GM19351 (cell line): ENCODE measurements around the gene LMO7.
"Not testable (repeated sequence)": the region's sequence is repeated elsewhere in the genome, so short reads cannot be mapped to it uniquely, and the experiment has no call there.

ENCODE experiments used
- ATAC-seq: cut with Tn5 transposase; IDR thresholded peaks from one replicate; pipeline ENCODE4 v1.9.1; 2021; ENCODE audit warnings: mild to moderate bottlenecking, moderate library complexity; ENCODE audit not compliant: unreplicated experiment

Gene LMO7

DNA sequence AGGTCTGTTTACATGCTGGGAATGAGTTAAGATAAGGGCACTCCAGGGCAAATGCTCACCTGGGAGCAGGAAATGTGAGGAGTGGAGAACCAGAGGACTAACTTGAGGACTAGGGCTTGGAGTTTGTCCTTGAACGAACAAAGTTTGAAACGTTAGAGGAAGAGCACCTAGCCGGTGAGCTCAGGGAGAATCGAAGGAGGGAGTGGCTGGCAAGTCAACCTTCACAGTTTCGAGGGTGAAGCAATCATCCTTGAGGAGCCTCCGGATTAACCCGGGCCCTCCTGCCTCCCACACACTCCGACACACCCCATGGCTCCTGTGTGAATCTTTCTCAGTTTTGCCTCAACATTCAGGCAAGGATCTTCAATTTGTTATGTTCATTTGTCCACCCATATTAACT is 58.6 kb downstream of the LMO7 start:
- no peak for ATAC-seq

GRCh38 chr13:75695908-75696307 is 59.8 kb downstream of the LMO7 start:
- ATAC-seq: peak; percentile 70

GRCh38 chr13:75699062-75699461 is 62.9 kb downstream of the LMO7 start:
- ATAC-seq: no peak

DNA sequence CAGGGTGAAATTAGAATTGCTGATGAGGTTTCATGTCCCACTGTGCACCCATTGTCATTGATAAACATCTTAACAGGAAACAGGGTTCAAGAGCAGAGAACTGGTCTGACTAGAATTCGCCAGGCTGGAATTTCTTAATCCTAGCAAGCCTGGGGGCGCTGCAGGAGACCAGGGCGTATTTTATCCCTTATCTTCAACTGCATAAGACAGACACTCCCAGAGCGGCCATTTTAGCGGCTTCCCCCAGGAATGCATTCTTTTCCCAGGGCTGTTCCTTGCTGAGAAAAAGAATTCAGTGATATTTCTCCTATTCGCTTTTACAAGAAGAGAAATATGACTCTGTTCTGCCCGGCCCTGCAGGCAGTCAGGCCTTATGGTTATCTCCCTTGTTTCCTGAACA is 63.6 kb downstream of the LMO7 start:
- not testable (repeated sequence) for ATAC-seq

- no peak for ATAC-seq
Observed at GRCh38 chr13:75700552-75700951, 64.4 kb downstream of the LMO7 start.

DNA sequence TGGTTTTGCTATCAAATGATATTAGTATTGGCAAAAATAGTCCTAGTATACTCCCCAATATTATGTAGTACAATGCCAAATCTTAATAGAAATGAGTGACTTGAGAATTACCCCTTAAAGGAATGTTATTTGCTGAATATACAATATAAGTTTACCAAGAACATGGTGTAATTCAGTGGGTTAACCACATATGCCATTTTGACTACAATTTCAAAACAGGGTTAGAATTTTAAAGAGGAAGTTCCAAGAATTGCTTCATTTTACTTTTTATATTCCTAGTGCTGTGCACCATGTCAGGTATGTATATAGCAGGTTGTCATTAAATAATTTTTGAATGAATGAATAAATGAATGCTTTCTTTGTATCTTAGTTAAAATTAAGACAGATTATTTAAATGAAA is 66.3 kb downstream of the LMO7 start:
- no peak for ATAC-seq

DNA sequence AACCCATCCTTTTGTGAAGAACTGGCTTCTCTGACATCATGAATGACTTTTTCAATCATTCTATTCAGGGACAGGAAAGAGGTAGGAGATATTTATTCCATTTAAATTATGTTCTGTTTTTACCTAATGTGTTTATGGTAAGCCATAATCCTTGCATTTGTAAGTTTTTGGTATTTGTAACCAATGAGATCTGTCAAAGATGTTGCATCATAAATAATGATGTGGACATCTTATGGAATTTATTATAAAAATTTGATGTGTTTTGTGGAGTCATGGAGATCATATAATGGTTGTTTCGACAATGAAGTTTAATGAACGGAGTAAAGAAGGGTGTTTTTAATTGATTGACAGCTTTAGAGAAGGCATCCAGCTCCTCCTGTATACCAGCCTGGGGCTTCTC is 67.6 kb downstream of the LMO7 start:
- no peak for ATAC-seq

DNA sequence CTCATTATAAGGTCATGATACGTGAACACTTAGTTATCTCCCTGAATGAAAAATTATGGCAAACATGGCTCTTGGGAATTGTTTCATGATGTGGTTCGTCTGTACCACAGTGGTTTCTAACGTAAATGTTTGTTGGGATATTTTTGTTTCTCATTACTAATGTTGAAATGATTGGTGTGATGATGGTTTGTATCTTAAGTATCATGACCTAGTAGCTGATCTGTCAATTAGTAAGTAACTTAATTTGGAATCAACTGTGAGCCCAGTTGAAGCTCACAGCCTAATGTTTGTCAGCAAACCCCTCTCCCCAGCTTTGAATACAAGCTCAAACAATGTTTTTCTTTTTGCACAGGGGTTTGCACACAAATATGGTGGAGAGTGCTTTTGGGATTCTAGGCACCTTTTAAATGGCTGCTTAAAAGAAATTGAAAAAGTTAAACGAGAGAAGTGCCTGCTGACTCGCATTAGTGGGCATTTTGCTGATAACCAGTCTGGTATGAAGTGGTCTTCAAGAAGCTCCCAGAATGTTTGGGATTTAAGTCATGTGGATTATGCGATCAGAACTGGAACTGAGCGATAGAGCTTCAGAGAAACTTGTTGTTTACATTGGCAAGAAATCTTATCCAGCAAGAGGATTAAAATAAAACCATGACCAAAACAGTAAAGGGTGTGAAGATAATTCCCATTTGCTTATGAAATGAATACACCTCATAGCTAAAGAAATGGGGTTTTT is 68.2 kb downstream of the LMO7 start:
- ATAC-seq: no peak

DNA sequence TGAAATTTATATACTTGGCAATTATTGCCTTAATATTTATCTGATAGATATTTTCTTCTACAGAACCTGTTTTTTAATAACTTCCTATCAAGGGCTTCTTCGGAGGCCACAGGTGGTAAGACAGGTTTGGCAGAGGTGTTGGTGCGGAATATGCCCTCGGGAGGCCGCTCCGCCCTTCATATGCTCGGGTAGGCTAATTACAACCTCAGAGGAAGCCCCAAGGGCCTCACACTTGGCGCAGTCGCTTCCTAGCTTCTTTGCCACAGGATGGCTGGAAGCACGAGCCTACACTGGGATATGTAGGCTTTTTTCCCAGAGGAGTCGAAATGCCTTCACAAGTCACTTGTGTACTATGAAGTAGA is 68.8 kb downstream of the LMO7 start:
- no peak for ATAC-seq

GRCh38 chr13:75705395-75705794 is 69.3 kb downstream of the LMO7 start:
- peak; percentile 61 for ATAC-seq

- ATAC-seq: no peak
Observed at GRCh38 chr13:75705908-75706307, 69.8 kb downstream of the LMO7 start.

DNA sequence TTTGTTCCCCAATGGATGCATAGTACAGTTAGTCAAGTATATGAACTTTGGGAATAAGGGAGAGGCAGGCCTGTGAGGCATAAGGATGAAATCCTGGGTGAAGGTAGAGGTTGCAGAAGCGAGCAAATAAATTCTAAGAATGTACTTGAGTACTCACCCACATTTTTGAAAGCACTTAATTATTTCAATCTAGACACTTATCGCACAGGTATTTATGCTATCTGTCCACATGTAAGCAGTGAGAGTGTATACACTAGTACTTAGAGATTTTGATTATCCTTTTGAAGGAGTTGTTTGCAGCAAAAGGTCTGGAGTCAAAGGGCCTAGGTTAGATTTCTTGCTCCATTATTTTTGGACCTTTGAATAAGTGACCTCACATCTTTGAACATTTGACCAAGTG is 77.7 kb downstream of the LMO7 start:
- ATAC-seq: no peak

DNA sequence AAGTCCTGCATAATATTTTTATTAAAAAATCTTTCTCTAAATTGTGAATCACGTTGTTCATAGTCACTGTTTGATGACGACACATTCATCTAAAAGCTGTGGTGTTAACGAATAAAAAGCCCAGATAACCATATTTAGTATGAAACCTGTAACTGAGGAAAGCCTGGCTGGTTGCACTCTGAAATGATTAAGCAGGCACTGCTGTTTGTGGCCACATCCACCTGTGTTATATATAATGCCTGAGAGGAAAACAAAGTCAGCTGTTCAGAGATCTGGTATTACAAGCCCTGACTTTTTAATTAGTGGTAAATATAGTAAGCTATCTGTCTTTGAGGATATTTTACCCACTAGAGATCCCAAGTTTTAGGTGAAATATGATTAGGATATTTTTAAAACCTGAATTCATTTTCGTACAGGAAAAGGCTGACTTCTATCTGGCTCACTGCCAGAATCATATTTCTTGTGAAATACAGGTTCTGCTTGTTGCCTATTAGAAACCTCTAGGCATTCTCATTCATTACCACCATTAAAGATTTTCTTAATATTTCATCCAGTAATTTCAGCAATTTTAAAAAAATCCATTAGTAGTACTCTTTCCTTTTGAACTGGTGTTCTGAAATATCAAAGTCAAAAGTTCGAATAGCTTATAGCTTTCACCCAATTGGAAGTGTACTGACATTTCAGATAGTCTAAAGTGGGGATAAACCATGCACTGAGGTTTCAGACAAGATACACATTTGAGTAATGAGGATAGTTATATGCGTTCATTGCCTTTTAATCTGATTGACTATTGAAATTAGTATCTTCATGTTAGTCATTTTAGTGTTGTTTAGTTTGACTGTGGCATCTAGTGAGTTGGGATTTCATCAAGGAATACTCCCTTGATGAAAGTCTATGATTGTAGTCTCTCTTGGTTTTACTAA is 79.7 kb downstream of the LMO7 start:
- ATAC-seq: peak; percentile 95

DNA sequence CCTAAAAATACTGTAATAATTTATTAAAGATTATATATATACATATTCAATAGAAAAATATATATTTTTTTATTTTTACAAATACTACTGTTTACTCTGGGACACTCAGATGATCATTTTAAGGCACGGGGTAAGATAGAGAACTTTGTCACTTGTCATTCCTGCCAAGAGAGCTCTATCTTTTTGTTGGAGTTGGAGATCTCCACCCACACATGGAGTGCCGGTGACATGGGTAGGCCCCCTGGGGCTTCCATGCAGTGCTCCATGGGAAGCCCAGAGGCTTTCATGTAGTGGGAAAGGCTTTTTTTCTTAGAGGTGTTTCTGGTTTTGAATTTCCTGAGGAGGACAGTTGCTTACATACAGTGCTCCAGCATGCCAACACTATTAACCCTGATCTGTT is 81.4 kb downstream of the LMO7 start:
- no peak for ATAC-seq

GRCh38 chr13:75721307-75721706 is 85.2 kb downstream of the LMO7 start:
- ATAC-seq: no peak

GRCh38 chr13:75723901-75724300 is 87.8 kb downstream of the LMO7 start:
- ATAC-seq: no peak

- no peak for ATAC-seq
Observed at GRCh38 chr13:75724752-75725517, 88.8 kb downstream of the LMO7 start.

DNA sequence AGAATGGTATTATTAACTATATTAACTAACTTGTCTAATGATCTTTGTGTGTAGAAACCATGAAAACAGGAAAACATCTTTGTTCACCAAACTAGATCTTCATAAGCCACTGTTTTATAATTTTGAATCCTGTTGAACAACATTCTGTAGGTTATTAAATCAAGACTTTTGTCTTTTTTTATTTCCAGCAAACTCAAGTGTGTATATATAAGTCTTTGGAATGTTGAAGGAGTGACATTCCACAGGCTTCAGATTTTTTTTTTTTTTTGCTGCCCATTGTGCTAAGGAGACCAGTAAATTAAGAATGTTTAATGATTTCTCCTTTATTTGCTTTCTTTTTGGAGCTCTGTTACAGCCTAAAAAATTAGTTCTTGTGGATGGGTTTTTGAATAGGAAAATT is 89.6 kb downstream of the LMO7 start:
- ATAC-seq: no peak

DNA sequence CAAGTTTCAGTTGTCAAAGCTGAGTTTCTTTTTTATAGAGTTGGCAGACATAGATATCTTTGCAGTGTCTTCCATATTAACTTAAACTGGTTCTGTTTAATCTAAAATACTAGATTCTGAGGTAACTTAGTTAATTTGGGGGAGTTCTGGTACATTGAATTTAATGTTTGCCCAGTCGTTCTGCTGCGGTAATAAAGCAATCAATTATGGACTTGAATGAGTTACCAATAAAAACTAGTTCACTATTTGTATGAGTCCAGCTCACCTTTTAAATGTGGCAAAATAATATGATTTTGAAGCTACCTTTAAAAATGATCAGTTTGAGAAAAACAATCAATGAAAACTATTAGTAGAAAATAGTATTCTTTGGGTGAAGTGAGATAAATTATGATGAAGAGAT is 90.2 kb downstream of the LMO7 start:
- no peak for ATAC-seq

DNA sequence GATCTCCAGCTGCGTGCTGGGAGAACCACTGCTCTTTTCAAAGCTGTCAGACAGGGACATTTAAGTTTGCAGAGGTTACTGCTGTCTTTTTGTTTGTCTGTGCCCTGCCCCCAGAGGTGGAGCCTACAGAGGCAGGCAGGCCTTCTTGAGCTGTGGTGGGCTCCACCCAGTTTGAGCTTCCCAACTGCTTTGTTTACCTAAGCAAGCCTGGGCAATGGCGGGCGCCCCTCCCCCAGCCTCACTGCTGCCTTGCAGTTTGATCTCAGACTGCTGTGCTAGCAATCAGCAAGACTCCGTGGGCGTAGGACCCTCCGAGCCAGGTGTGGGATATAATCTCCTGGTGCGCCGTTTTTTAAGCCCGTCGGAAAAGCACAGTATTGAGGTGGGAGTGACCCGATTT is 97.0 kb downstream of the LMO7 start:
- not testable (repeated sequence) for ATAC-seq

DNA sequence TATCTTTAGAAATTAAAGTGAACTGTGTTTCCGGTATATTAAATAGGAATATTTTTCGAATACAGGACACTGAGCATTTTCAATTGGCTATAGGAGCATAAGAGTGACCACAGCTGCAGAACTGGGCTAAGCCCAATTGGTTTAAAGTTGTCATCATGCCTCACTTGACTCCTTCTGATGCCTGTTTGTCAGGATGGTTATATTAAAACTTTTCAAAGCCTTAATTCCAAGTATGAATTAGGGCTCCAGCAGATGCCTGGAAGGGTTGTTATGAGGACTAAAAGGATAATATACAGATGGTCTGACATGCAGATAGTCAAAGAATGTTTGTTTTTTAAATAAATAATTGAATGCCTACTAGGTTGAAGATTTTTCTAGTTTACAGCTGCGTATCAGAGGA is 100.0 kb downstream of the LMO7 start:
- no peak for ATAC-seq

DNA sequence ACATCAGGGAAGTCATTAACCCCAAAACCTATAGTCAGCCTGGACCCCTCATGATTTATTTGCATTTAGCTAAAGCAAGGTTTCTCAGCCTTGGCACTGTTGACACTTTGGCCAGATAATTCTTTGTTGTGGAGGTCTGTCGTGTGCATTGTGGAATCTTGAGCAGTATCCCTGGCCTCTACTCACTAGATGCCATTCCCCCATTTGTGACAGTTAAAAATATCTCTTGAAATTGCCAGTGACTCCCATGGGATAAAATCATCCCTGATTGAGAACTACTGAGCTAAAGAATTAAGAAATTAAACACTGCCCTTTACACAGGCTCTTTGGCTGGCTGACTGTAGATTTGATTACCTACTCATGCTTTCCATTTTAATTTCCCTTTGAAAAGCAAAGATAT is 102.7 kb downstream of the LMO7 start:
- ATAC-seq: no peak
